Measurements from ENCODE around the gene CLASRP. TPM values are rescaled to one million over a fixed set of nuclear protein-coding genes. Genes with fewer than 3 reads are reported as not detected.

Gene CLASRP
- polyA plus RNA-seq, 1 donor (not counting 4 experiments of a cell fraction or from before 2014, with no cell fraction given): 21.4 TPM

DNA sequence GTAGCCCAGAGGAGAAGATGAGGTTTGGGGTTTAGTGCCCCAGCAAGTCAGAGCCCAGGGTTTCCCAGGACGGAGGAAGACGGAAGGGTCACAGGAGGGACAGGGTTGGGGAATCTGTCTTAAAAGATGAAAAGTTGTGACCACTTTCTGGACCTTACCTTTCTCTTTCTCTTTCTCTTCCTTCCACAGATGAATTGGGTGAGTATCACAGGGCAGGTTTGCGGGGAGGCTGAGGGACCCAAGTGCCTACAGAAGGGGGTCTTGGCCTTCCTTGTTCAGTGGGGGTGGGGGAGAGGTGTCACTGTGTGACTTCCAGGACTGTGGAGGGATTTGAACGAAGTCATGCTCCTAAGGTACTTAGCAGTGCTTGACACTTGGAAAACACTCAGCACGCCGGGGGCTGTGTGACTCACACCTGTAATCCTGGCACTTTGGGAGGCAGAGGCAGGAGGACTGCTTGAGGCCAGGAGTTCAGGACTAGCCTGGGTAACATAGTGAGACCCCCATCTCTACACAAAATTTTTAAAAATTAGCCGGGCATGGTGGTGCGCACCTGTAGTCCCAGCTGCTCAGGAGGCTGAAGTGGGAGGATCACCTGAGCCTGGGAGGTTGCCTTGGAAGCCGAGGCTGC is 29.1 kb upstream of the CLASRP start:
- FAIRE-seq (no peak), DNase-seq (ENCODE audit: low read depth, low spot score) (no peak)
- dilution Hi-C loops (cut with MboI; ENCODE audit: extremely low pct_ligation_motif_present, low sequenced_read_pairs): no loop called here
- H3K27me3 ChIP-seq (ENCODE audit: control insufficient read depth, extremely low read depth, insufficient read depth, low read length): no peaks in the 10 kb centered on the region
- no peaks in the 10 kb centered on the region for H3K4me1 ChIP-seq (ENCODE audit: control insufficient read depth, extremely low read depth, insufficient read depth, low read length)
- H3K9ac ChIP-seq (ENCODE audit: control insufficient read depth, extremely low read depth, insufficient read depth, low read length): no peak overlapping the region
- H2AFZ ChIP-seq (ENCODE audit: control insufficient read depth, low read length): no peak overlapping the region
- H3K36me3 ChIP-seq (ENCODE audit: control insufficient read depth in 2 of 2, extremely low read depth in 1 of 2, insufficient read depth in 2 of 2, low read length in 2 of 2): peaks cover 3 to 4% of the 10 kb centered on the region in 2 experiments
- H3K9me1 ChIP-seq (ENCODE audit: control insufficient read depth, extremely low read depth, insufficient read depth, low read length): no peaks in the 10 kb centered on the region
- no peak overlapping the region for H3K4me2 ChIP-seq (ENCODE audit: control insufficient read depth, extremely low read depth, insufficient read depth, low read depth, low read length)
- no peak overlapping the region for H3K27ac ChIP-seq (ENCODE audit: control insufficient read depth, insufficient read depth, low read length)
- no peaks in the 10 kb centered on the region for H3K79me2 ChIP-seq (ENCODE audit: control insufficient read depth, insufficient read depth, low read length)
- no peaks in the 10 kb centered on the region for H4K20me1 ChIP-seq (ENCODE audit: control insufficient read depth, extremely low read depth, insufficient read depth, low read length)
- no peak for TF ChIP-seq EZH2 (IDR thresholded peaks at IDR 0.05; ENCODE audit: low read length)
- TF ChIP-seq, protein P1, sequence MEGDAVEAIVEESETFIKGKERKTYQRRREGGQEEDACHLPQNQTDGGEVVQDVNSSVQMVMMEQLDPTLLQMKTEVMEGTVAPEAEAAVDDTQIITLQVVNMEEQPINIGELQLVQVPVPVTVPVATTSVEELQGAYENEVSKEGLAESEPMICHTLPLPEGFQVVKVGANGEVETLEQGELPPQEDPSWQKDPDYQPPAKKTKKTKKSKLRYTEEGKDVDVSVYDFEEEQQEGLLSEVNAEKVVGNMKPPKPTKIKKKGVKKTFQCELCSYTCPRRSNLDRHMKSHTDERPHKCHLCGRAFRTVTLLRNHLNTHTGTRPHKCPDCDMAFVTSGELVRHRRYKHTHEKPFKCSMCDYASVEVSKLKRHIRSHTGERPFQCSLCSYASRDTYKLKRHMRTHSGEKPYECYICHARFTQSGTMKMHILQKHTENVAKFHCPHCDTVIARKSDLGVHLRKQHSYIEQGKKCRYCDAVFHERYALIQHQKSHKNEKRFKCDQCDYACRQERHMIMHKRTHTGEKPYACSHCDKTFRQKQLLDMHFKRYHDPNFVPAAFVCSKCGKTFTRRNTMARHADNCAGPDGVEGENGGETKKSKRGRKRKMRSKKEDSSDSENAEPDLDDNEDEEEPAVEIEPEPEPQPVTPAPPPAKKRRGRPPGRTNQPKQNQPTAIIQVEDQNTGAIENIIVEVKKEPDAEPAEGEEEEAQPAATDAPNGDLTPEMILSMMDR (optimal IDR thresholded peaks at IDR 0.05 in 1 of 3, IDR thresholded peaks at IDR 0.05 in 1 of 3, conservative IDR thresholded peaks at IDR 0.05 in 1 of 3; ENCODE audit: extremely low read depth in 1 of 3, insufficient read depth in 2 of 3, low read length in 3 of 3): no peak
- no peaks in the 10 kb centered on the region for H3K9me3 ChIP-seq (ENCODE audit: control insufficient read depth, low read depth, low read length)
- H3K4me3 ChIP-seq (ENCODE audit: control insufficient read depth in 2 of 3, extremely low read depth in 1 of 3, insufficient read depth in 2 of 3, low read depth in 1 of 3, low read length in 3 of 3): no peak overlapping the region

DNA sequence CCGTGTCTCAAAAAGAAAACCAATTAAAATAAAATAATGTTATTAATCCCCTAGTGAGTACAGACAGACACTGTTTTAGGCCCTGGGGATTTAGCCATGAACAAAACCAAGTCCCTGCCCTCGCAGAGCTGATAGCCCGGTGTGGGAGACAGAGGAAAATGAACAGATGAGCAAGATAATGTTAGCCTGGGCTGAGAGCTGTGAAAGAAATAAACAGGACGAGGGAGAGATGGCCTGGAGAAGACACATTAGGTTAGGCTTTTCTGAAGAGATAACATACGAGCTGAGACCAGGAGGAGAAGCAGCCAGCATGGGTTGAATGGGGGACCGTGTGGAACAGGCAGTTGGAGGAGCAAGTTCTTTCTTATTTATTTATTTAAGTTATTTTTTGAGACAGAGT is 28.5 kb upstream of the CLASRP start:
- no peaks in the 10 kb centered on the region for H3K27me3 ChIP-seq (ENCODE audit: control insufficient read depth, extremely low read depth, insufficient read depth, low read length)
- H3K4me1 ChIP-seq (ENCODE audit: control insufficient read depth, extremely low read depth, insufficient read depth, low read length): no peaks in the 10 kb centered on the region
- no peak for DNase-seq (ENCODE audit: low read depth, low spot score)
- no peak overlapping the region for H3K27ac ChIP-seq (ENCODE audit: control insufficient read depth, insufficient read depth, low read length)
- dilution Hi-C loops (cut with MboI; ENCODE audit: extremely low pct_ligation_motif_present, low sequenced_read_pairs): no loop called here
- no peak overlapping the region for H2AFZ ChIP-seq (ENCODE audit: control insufficient read depth, low read length)
- no peaks in the 10 kb centered on the region for H4K20me1 ChIP-seq (ENCODE audit: control insufficient read depth, extremely low read depth, insufficient read depth, low read length)
- H3K9ac ChIP-seq (ENCODE audit: control insufficient read depth, extremely low read depth, insufficient read depth, low read length): no peak overlapping the region
- no peak for FAIRE-seq
- TF ChIP-seq, protein P1 (optimal IDR thresholded peaks at IDR 0.05 in 1 of 3, IDR thresholded peaks at IDR 0.05 in 1 of 3, conservative IDR thresholded peaks at IDR 0.05 in 1 of 3; ENCODE audit: extremely low read depth in 1 of 3, insufficient read depth in 2 of 3, low read length in 3 of 3): no peak
- TF ChIP-seq EZH2 (IDR thresholded peaks at IDR 0.05; ENCODE audit: low read length): no peak
- no peaks in the 10 kb centered on the region for H3K79me2 ChIP-seq (ENCODE audit: control insufficient read depth, insufficient read depth, low read length)
- H3K9me3 ChIP-seq (ENCODE audit: control insufficient read depth, low read depth, low read length): no peaks in the 10 kb centered on the region
- no peak overlapping the region for H3K4me2 ChIP-seq (ENCODE audit: control insufficient read depth, extremely low read depth, insufficient read depth, low read depth, low read length)
- no peak overlapping the region for H3K4me3 ChIP-seq (ENCODE audit: control insufficient read depth in 2 of 3, extremely low read depth in 1 of 3, insufficient read depth in 2 of 3, low read depth in 1 of 3, low read length in 3 of 3)
- H3K9me1 ChIP-seq (ENCODE audit: control insufficient read depth, extremely low read depth, insufficient read depth, low read length): no peaks in the 10 kb centered on the region
- peaks cover 3 to 6% of the 10 kb centered on the region in 2 experiments for H3K36me3 ChIP-seq (ENCODE audit: control insufficient read depth in 2 of 2, extremely low read depth in 1 of 2, insufficient read depth in 2 of 2, low read length in 2 of 2)
